GM21737 (cell line): ENCODE results near the gene CUEDC2.
"Not testable (repeated sequence)": the region's sequence is repeated elsewhere in the genome, so short reads cannot be mapped to it uniquely, and the experiment has no call there.

ENCODE experiments used
- ATAC-seq: cut with Tn5 transposase; IDR thresholded peaks from one replicate; pipeline ENCODE4 v1.9.1; 2021; ENCODE audit warnings: mild to moderate bottlenecking, moderate library complexity; ENCODE audit not compliant: unreplicated experiment

CUEDC2 gene

GRCh38 chr10:102454662-102455487, 22.5 kb upstream of the CUEDC2 start:
- not testable (repeated sequence) for ATAC-seq

GRCh38 chr10:102453502-102453901, 21.1 kb upstream of the CUEDC2 start:
- no peak for ATAC-seq

- no peak for ATAC-seq
Measured at GRCh38 chr10:102452672-102453340, 20.4 kb upstream of the CUEDC2 start.

- no peak for ATAC-seq
Measured at GRCh38 chr10:102451105-102451969, 19.0 kb upstream of the CUEDC2 start, which contains the start of gene C10orf95. Gene C10orf95, minus strand, starts transcription at chr10:102451543. Its CDS starts 450 bp downstream, at chr10:102451093.

- peak; percentile 86 for ATAC-seq
Measured at GRCh38 chr10:102450374-102451104, 18.2 kb upstream of the CUEDC2 start.

- peak; percentile 1 for ATAC-seq
Measured at GRCh38 chr10:102450124-102450373, 17.7 kb upstream of the CUEDC2 start.

GRCh38 chr10:102449321-102450123, 17.1 kb upstream of the CUEDC2 start:
- peak; percentile 40 for ATAC-seq

- ATAC-seq = no peak
Measured at GRCh38 chr10:102444851-102445250, 12.5 kb upstream of the CUEDC2 start.

GRCh38 chr10:102438374-102438773, 6.0 kb upstream of the CUEDC2 start:
- no peak for ATAC-seq

- no peak for ATAC-seq
Measured at GRCh38 chr10:102437515-102437914, 5.1 kb upstream of the CUEDC2 start.

GRCh38 chr10:102436312-102436711, 3.9 kb upstream of the CUEDC2 start:
- ATAC-seq = no peak

GRCh38 chr10:102435529-102436233, 3.3 kb upstream of the CUEDC2 start:
- no peak for ATAC-seq

GRCh38 chr10:102435133-102435497, 2.7 kb upstream of the CUEDC2 start:
- ATAC-seq = no peak

GRCh38 chr10:102434394-102435132, 2.2 kb upstream of the CUEDC2 start:
- no peak for ATAC-seq

GRCh38 chr10:102433619-102434046, 1.3 kb upstream of the CUEDC2 start:
- ATAC-seq = no peak

GRCh38 chr10:102431452-102432124, 786 bp downstream of the CUEDC2 start:
- ATAC-seq = no peak

GRCh38 chr10:102429468-102429867, 2.9 kb downstream of the CUEDC2 start:
- ATAC-seq = no peak

GRCh38 chr10:102426803-102427287, 5.5 kb downstream of the CUEDC2 start:
- ATAC-seq = no peak
